ENCODE data around the gene KRT85.

KRT85 gene

DNA sequence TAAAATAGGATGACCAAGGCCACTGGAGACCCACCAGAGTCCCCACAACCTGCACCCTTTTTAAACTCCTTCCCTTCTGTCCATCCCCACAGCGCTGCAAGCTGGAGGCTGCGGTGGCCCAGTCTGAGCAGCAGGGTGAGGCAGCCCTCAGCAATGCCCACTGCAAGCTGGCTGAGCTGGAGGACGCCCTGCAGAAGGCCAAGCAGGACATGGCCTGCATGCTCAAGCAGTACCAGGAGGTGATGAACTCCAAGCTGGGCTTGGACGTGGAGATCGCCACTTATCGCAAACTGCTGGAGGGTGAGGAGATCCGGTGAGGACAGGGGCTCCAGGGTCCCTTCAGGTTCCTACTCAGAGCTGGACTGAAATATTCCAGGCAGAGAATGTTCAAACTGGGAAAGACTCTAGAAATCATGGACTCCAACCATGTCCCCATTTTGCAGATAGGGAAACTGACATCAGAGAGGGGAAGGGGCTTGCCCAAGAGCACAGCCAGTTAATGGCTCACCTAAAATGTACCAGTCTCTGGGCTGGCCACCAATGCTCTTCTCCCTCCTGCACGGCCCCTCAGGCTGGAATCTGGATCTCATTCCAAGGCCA is 17.2 kb downstream of the KRT85 start:
- Histone ChIP-seq H3K27ac (no peak overlapping the region), H3K9ac (no peak overlapping the region), H3K9me3 (ENCODE audit: control insufficient read depth, low read length) (no peaks in the 10 kb centered on the region), H3K4me1 (no peaks in the 10 kb centered on the region), H3K27me3 (ENCODE audit: control insufficient read depth, insufficient read depth, low read length) (no peaks in the 10 kb centered on the region), H3K4me3 (ENCODE audit: low read depth, low read length) (no peak overlapping the region), H3K4me2 (ENCODE audit: low read length) (no peak overlapping the region), H3K79me2 (no peaks in the 10 kb centered on the region), H2AFZ (no peak overlapping the region), H3K36me3 (ENCODE audit: control insufficient read depth, insufficient read depth, low read length) (no peaks in the 10 kb centered on the region)
- TF ChIP-seq, protein P1, sequence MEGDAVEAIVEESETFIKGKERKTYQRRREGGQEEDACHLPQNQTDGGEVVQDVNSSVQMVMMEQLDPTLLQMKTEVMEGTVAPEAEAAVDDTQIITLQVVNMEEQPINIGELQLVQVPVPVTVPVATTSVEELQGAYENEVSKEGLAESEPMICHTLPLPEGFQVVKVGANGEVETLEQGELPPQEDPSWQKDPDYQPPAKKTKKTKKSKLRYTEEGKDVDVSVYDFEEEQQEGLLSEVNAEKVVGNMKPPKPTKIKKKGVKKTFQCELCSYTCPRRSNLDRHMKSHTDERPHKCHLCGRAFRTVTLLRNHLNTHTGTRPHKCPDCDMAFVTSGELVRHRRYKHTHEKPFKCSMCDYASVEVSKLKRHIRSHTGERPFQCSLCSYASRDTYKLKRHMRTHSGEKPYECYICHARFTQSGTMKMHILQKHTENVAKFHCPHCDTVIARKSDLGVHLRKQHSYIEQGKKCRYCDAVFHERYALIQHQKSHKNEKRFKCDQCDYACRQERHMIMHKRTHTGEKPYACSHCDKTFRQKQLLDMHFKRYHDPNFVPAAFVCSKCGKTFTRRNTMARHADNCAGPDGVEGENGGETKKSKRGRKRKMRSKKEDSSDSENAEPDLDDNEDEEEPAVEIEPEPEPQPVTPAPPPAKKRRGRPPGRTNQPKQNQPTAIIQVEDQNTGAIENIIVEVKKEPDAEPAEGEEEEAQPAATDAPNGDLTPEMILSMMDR (IDR thresholded peaks at IDR 0.05) = no peak

DNA sequence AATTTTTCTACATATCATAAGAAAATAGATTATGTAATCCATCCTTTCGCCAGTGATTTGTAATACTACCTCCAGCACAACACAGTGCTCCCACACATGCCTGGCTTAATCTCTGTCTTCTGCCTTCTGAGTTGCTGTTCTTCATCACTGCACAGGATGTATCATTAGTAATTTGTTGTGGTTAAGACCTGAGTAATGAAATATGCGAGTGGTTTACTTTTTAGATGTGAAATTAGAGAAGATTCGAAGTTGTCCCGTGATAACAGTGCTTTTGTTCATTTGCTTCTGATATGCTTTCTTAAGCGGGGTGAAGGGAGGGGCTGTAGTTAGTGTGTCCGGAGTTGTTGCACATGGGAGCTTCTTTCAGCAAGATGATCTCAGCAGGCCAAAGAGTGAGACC is 18.1 kb downstream of the KRT85 start:
- H3K79me2 ChIP-seq = no peaks in the 10 kb centered on the region
- H3K4me3 ChIP-seq (ENCODE audit: low read depth, low read length) = no peak overlapping the region
- no peak overlapping the region for H3K9ac ChIP-seq
- H2AFZ ChIP-seq = no peak overlapping the region
- peaks cover 6% of the 10 kb centered on the region for H3K4me1 ChIP-seq
- H3K36me3 ChIP-seq (ENCODE audit: control insufficient read depth, insufficient read depth, low read length) = no peaks in the 10 kb centered on the region
- H3K4me2 ChIP-seq (ENCODE audit: low read length) = no peak overlapping the region
- H3K9me3 ChIP-seq (ENCODE audit: control insufficient read depth, low read length) = no peaks in the 10 kb centered on the region
- no peak overlapping the region for H3K27ac ChIP-seq
- H3K27me3 ChIP-seq (ENCODE audit: control insufficient read depth, insufficient read depth, low read length) = no peaks in the 10 kb centered on the region
- TF ChIP-seq, protein P1 (IDR thresholded peaks at IDR 0.05) = no peak

DNA sequence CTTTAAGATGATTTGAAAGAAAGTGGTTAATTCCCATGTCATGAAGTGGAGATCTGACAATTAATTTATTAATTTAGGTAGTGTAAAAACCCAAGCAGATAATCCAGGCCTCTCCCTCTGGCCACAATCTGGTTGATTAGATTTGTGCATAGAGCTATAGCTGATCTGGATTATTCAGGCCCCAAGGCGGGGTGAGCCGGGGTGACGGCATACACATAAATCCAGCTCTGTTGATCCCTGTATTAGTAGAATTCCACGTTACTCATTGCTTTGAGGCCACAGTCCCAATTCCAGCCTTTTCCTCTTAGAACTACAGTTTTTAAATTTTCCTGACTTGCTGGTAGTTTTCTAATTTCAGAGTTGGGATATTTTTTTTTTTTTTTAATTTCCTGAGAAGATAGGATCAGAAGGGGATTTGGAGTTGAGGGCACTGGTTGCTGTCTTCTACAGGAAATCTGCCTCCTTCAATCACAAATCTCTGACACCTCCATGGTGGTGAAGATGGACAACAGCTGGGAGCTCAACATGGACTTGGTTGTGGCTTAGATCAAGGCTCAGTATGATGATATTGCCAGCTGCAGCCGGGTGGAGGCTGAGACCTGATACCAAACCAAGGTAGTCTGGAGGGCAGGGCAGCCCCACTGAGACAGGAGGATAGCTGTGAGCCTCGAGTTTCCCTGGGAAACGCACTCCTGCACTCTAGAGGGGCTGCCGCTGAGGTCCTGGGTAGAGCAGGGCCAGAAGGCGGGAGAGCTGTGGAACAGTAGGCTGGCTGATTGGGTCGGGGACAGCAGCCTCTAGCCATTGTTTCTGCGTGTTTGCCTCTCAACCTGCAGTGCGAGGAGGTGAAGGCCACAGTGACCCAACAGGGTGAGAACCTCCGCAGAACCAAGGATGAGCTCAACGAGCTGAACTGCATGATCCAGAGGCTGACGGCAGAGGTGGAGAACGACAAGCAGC is 19.4 kb downstream of the KRT85 start:
- H3K79me2 ChIP-seq = no peaks in the 10 kb centered on the region
- no peak overlapping the region for H3K9ac ChIP-seq
- no peaks in the 10 kb centered on the region for H3K27me3 ChIP-seq (ENCODE audit: control insufficient read depth, insufficient read depth, low read length)
- no peaks in the 10 kb centered on the region for H3K9me3 ChIP-seq (ENCODE audit: control insufficient read depth, low read length)
- H3K36me3 ChIP-seq (ENCODE audit: control insufficient read depth, insufficient read depth, low read length) = no peaks in the 10 kb centered on the region
- H3K4me2 ChIP-seq (ENCODE audit: low read length) = no peak overlapping the region
- H3K4me1 ChIP-seq = peaks cover 6% of the 10 kb centered on the region
- TF ChIP-seq, protein P1 (IDR thresholded peaks at IDR 0.05) = no peak
- H3K27ac ChIP-seq = no peak overlapping the region
- no peak overlapping the region for H2AFZ ChIP-seq
- no peak overlapping the region for H3K4me3 ChIP-seq (ENCODE audit: low read depth, low read length)

DNA sequence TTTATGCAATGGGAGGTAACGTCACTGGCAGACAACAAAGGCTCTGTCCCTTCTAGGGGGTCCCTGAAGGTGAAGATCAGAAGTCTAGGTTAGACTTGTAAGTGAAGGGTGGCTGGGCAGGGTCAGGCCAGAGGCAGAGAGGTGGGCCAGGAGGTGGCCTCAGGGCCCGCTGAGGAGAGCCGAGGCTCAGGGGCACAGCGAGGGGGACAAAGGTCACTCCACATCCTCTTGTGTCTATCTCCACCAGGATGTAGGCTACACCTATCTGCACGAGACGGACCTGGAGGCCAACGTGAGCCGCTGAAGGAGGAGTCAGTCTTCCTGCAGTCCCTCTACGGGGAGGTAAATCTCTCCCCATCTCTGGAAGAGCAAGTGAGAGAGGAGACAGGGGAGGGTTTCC is 20.3 kb downstream of the KRT85 start:
- H3K27ac ChIP-seq = no peak overlapping the region
- no peak overlapping the region for H2AFZ ChIP-seq
- peaks cover 6% of the 10 kb centered on the region for H3K4me1 ChIP-seq
- no peak overlapping the region for H3K9ac ChIP-seq
- H3K27me3 ChIP-seq (ENCODE audit: control insufficient read depth, insufficient read depth, low read length) = no peaks in the 10 kb centered on the region
- no peak overlapping the region for H3K4me2 ChIP-seq (ENCODE audit: low read length)
- no peaks in the 10 kb centered on the region for H3K9me3 ChIP-seq (ENCODE audit: control insufficient read depth, low read length)
- no peaks in the 10 kb centered on the region for H3K36me3 ChIP-seq (ENCODE audit: control insufficient read depth, insufficient read depth, low read length)
- TF ChIP-seq, protein P1 (IDR thresholded peaks at IDR 0.05) = no peak
- H3K4me3 ChIP-seq (ENCODE audit: low read depth, low read length) = no peak overlapping the region
- H3K79me2 ChIP-seq = no peaks in the 10 kb centered on the region
